DMS 273 (cell line): ENCODE measurements around the gene TNNT1.
A peak's percentile ranks its signal among the peaks of the same experiment; 100 is the strongest.

Experiments used
- DNase-seq: peaks from one replicate; lab custom pipeline; 2025; ENCODE audit not compliant: unreplicated experiment; lab: John Stamatoyannopoulos, UW

The TNNT1 gene

DNA sequence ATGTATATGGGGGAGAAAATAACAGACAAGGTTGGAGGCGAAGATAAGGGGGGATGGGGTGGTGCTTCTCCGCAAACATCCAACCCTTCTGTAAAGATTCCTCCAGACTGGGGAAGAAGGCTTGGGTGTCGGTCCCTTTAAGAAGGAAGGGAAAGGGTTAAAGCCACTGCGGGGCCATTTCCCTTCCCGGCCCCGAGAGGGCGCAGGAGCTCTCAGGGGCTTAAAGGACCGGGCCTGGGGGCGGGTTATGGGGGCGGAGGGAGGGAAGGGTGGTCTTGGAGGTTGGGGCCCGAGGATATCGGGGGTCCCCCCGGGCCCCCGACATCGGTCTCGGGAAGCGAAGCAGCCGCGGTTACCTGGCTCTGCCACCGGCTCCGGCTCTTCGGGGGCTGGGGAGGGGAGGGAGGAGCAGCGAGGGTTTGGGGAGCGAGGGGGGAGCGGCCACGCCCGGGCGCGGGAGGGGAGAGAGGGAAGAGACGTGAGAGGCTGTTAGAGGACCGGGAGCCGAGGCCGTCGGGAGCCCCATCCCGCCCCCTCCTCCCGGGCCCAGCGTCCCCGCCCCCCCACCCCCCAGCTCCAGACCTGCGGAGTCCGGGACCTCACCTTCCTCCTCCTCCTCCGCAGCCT lies 2.8 kb downstream of the TNNT1 start:
- DNase-seq, result peak; percentile 66

DNA sequence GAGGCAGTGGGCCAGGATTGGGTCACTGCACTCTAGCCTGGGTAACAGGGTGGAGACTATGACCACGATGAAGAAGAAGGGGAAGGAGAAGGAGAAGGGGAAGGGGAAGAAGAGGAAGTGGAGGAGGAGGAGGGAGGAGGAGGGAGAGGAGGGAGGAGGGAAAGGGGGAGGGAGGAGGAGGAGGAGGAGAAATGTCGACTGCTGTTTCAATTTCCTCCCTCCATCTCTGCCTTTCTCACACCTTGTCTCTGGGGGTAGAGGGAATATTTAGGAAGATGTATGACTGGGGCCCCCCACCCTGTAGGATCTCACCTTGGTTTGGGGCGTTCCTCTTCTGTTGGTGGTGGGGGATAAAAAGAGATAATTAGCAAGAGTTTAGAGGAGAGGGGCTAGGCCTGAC lies 3.8 kb downstream of the TNNT1 start:
- DNase-seq, result no peak

DNA sequence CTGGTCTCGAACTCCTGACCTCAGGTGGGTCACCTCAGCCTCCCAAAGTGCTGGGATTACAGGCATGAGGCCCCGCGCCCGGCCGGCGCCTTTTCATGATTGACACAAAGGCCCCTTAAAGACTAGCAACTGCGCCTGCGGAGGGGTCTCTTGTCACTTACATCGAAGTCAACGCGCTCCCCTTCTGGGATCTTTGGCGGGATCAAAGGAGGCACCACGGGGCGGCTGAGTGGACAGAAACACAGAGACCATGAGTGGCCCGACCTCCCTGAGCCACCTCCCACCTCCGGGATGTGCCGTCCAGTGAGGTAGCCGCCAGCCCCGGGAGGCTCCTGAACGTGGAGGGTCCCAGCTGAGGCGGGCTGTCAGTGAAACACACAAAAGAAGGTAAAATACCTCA lies 7.3 kb downstream of the TNNT1 start:
- no peak for DNase-seq

DNA sequence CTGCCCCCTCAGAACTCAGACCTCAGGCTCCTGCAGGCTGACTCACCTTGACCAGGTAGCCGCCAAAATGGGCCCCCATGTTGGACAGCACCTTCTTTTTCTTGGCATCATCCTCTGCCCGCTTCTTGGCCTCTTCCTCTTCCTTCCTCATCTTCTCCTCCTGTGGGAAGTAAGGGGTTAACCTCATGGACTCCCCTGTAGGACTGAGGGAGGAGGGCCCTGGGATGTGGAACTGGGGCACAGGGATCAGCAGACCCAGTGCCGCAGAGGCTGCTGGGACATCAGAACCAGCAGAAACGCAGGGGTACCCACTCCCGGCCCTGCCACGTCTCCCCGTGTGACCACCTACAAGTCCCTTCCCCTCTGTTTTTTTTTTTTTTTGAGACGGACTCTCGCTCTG lies 11.1 kb downstream of the TNNT1 start:
- no peak for DNase-seq

DNA sequence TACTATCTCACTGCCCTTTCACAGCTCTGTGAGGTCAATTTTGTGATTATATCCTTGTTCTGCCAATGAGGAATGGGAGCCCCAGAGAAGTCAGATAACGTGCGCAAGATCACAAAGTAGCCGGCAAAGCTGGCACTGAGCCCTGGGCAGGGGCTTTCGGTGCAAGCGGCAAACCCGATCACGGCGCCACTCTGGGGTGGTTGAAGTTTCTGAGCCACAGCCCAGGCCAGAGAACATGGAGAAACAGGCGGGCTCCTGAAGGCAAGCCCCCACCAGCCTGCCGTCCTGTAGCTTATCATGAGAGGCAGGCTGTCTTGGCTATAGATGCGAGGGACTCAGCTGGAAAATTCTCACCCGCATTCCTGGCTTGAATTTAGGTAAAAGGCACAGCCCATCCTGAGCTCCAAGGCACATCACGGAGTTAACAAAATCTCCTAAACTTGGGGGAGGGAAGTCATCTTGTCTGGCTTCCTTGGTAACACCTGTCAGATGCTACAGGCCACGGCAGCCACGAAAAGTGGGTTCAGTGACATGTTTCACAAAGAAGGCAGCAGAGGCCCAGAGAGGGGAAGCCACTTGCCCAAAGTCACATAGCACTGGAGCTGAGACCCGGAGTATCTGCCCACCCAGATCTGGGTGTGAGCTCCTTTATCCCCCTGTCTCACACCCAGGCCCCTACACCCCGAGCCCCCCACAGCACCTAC lies 12.5 kb downstream of the TNNT1 start:
- DNase-seq, result no peak

DNA sequence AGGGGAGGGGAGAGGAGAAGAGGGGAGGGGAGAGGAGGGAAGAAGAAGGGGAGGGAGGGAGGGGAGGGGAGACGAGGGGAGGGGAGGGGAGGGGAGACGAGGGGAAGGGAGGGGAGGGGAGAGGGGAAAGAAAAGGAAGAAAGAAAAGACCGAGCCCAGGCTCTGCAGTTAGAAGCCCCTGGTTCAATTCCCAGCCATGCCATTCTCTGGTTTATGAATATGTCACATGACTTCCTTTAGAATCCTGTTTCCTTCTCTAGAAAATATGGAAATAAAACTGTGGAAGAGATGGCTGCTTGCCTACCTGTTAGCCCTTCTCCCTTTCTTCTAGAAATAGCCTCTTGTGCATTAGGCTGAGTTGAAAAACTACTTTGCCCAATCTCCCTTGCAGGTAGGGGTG lies 14.3 kb downstream of the TNNT1 start:
- DNase-seq, result no peak

DNA sequence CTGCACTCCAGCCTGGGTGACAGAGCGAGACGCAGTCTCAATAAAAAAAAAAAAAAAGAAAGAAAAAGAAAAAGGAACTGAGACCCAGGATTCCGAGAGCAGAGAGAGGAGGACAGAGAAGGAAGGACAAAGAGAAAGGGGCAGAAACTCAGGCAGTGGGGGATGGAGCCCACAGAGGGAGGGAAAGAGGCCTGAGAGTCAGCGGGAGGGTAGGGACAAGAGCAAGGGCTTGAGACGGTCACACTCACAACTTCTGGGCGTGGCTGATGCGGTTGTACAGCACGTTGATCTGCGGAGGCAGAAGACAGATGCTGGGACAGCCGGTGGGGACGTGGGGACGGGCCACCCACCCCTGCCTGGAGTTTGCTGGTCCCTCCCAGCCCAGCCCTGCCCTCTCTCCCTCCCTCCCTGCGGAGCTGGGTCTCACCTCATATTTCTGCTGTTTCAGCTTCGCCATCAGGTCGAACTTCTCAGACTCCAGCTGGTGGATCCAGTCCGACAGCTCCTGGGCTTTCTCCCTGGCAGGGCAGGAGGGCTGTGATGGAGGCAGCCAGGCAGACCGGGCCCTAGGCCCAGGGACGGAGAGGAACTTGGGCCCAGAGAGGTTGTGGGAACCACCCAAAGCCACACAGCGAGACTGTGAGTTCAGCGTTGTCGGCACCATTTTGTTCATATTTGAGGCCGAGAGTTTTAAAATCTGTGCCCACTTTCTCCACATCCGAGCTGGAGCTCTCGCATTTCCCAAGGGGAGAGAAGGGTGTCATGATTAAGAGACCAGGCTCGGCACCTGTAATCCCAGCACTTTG lies 15.2 kb downstream of the TNNT1 start:
- peak; percentile 57 for DNase-seq

DNA sequence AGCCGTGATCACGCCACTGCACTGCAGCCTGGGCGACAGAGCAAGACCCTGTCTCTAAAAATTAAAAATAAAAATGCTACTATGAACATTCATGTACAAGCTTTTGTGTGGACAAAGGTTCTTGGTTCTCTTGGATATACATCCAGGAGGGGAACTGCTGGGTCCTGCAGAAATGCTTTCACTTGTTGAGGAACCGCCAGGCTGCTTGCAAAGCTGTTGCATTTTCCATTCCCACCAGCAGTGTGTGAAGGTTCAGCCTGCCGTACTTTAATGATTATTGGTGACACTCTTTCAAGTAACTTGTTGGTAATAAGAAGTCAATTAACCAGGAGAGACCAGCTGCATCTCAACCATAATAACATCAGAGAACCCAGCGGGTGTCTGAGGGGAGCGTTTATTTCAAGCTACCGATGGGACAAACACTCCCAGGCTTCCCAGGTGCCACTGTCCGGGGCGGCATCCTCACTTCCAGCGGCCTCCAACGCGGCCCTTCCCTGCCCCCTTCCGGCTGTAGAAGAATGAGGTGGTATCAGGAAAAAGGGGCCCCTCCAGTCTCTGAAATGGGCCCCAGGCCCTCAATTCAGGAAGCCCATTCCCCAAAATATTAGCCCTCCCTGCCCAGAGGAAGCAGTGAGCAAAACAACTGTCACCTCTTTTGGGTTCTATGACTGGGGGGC lies 16.4 kb downstream of the TNNT1 start:
- peak; percentile 60 for DNase-seq

DNA sequence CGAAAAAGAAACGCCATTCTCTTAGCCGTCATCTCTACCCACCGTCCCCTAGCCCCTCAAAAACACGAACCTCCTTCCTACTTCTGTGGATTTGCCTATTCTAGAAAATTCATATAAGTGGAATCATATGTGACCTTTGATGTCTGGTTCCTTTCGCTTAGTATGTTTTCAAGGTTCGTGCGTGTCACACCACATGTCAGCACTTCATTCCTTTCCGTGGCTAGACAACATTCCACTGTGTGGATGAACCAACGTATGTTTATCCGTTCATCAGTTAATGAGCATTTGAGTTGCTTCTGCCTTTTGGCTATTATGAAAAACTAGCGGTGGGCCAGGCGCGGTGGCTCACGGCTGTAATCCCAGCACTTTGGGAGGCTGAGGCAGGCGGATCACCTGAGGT lies 17.6 kb downstream of the TNNT1 start:
- DNase-seq, result no peak

DNA sequence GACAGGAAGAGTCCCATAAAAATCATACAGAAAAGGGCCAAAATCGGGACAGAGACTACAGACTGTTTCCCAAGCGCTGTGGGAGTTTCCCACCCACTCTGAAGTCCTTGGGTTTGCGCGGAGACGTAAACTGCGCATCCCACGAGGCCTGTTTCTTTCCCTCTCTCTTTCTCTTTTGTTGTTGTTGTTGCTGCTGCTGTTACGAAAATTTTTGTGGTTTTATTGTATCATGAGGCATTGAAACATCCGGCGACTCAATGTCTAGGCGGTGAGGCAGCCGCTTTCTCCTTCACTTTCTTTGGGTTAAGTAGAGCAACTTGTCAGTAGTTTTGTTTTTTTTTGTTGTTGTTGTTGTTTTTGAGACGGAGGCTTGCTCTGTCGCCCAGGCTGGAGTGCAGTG lies 30.0 kb downstream of the TNNT1 start:
- no peak for DNase-seq

DNA sequence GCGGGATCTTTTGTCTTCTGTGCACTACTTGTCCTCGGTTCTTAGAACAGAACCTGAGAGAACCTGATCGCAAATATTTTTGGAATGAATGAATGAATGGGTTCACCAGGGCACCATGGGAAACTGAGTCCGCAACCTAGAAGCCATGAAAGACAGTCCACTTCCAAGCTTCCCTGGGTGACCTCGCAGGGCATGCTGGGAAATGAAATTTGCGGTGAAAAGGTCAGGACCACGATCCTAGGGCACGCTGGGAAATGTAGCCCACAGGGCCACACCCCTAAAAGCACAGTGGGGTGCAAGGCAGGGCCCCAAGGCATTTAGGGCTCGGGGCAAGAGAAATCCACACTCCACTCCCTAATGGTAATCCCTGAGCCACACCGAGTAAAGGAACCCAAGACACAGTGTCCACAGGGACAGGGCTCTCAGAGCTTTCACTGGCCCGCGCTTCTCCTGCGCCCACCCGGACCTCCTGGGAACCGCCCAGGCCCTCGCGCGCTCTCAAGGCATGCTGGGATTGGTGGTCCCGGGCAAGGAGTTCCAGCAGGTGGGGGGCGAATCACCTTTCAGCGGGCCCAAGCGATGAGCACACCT lies 30.5 kb downstream of the TNNT1 start:
- no peak for DNase-seq

DNA sequence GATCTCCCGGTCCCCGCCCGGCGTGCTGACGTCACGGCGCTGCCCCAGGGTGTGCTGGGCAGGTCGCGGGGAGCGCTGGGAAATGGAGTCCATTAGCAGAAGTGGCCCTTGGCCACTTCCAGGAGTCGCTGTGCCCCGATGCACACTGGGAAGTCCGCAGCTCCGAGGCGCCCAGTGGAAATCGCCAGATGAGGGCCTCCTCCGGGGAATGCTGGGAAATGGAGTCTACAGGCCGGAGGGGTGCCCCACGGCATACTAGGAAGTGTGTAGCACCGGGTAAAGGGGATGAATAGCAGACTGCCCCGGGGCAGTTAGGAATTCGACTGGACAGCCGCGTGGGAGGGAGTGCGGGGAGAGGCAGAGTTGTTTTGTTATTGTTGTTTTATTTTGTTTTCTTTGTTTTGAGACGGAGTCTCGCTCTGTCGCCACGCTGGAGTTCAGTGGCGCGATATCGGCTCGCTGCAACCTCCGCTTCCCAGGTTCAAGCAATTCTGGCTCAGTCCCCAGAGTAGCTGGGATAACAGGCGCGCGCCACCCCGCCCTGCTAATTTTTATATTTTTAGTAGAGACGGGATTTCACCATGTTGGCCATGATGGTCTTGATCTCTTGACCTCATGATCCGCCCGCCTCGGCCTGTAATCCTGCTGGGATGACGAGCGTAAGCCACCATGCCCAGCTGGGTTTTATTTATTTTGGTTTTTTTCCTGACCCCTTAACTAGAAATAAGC lies 31.2 kb downstream of the TNNT1 start:
- peak; percentile 99 for DNase-seq

DNA sequence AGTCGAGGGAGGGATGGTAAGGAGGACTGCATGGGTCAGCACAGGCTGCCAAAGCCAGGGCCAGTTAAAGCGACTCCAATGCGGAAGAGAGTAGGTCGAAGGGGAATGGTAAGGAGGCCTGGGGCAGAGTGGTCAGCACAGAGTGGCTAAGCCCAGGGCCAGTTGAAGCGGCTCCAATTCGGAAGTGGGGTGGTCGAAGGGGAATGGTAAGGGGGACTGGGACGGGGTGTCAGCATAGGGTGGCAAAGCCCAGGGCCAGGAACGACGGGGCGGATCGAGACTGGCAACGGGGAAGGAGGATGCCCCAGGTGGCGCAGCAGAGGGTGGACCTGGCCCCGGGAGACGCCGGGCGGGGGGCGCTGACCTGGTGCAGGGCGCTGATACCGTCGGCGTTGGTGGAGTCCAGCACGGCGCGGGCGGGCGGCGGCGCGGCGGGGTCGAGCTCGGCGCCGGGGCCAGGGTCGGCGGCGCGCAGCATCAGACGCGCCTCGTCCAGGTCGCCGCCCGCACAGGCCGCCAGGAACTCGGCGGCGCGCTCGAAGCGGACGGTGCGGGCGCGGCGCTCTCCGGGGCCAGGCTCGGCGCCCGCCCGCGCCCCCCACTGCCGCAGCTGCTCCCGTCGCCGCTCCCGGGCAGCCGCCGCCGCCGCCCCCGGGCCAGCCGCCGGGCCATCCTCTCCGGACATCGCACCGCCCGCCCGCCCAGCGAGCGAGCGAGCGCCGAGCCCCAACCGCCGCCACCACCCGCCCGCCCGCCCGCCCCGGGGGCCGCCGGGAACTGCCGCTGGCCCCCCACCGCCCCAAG lies 31.9 kb downstream of the TNNT1 start, which contains the start of gene PPP1R12C:
PPP1R12C (minus strand) TSS at position 779 of the 804 bp plus-strand sequence; CDS start at position 685, 94 bp downstream.
- DNase-seq, result peak; percentile 74

DNA sequence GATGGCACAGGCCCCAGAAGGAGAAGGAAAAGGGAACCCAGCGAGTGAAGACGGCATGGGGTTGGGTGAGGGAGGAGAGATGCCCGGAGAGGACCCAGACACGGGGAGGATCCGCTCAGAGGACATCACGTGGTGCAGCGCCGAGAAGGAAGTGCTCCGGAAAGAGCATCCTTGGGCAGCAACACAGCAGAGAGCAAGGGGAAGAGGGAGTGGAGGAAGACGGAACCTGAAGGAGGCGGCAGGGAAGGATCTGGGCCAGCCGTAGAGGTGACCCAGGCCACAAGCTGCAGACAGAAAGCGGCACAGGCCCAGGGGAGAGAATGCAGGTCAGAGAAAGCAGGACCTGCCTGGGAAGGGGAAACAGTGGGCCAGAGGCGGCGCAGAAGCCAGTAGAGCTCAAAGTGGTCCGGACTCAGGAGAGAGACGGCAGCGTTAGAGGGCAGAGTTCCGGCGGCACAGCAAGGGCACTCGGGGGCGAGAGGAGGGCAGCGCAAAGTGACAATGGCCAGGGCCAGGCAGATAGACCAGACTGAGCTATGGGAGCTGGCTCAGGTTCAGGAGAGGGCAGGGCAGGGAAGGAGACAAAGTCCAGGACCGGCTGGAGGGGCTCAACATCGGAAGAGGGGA lies 32.7 kb downstream of the TNNT1 start:
- peak; percentile 66 for DNase-seq

DNA sequence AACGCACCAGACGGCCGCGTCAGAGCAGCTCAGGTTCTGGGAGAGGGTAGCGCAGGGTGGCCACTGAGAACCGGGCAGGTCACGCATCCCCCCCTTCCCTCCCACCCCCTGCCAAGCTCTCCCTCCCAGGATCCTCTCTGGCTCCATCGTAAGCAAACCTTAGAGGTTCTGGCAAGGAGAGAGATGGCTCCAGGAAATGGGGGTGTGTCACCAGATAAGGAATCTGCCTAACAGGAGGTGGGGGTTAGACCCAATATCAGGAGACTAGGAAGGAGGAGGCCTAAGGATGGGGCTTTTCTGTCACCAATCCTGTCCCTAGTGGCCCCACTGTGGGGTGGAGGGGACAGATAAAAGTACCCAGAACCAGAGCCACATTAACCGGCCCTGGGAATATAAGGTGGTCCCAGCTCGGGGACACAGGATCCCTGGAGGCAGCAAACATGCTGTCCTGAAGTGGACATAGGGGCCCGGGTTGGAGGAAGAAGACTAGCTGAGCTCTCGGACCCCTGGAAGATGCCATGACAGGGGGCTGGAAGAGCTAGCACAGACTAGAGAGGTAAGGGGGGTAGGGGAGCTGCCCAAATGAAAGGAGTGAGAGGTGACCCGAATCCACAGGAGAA lies 33.5 kb downstream of the TNNT1 start:
- no peak for DNase-seq

DNA sequence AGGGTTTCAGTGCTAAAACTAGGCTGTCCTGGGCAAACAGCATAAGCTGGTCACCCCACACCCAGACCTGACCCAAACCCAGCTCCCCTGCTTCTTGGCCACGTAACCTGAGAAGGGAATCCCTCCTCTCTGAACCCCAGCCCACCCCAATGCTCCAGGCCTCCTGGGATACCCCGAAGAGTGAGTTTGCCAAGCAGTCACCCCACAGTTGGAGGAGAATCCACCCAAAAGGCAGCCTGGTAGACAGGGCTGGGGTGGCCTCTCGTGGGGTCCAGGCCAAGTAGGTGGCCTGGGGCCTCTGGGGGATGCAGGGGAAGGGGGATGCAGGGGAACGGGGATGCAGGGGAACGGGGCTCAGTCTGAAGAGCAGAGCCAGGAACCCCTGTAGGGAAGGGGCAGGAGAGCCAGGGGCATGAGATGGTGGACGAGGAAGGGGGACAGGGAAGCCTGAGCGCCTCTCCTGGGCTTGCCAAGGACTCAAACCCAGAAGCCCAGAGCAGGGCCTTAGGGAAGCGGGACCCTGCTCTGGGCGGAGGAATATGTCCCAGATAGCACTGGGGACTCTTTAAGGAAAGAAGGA lies 34.4 kb downstream of the TNNT1 start:
- no peak for DNase-seq

DNA sequence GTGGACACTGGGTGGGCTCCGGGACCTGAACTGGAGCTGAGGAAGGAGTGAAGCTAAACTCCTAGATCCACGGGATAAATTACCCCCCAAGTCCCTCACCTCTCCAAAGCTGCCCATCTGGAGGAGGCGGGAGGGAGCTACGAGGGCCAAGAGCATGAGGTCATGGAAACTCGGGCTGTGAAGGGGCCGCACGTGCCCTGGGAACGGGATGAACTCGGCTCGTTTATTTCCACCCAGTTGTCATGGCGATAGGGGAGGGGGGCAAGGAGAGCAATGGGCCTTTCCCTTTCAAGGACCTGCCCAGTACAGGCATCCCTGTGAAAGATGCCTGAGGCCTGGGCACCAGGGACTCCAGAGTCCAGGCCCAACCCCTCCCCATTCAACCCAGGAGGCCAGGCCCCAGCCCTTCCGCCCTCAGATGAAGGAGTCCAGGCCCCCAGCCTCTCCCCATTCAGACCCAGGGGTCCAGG lies 35.4 kb downstream of the TNNT1 start:
- DNase-seq, result peak; percentile 92
